ENCODE results near the gene POLL. TPM values are rescaled to one million over a fixed set of nuclear protein-coding genes. Genes with fewer than 3 reads are reported as not detected.

Gene POLL
- total RNA-seq, 1 experiment from 2014 or later, result 8.5 TPM

GRCh38 chr10:101623528-101623927 is 35.5 kb upstream of the POLL start:
- Histone ChIP-seq H3K27ac (ENCODE audit: low read length) (no peak overlapping the region), H3K9me3 (ENCODE audit: low read length) (no peaks in the 10 kb centered on the region), H3K36me3 (ENCODE audit: insufficient read depth, low read length) (peaks cover 6% of the 10 kb centered on the region; the same call in 1 of the 2 replicates)

GRCh38 chr10:101619983-101620382 is 31.9 kb upstream of the POLL start:
- H3K4me1 ChIP-seq (ENCODE audit: low read length), result peaks cover 31% of the 10 kb centered on the region

More at GRCh38 chr10:101623528-101623927, 35.5 kb upstream of the POLL start:
- Histone ChIP-seq H2AFZ (ENCODE audit: low read length) (no peak overlapping the region), H3K4me2 (ENCODE audit: low read depth, low read length, poor library complexity, severe bottlenecking) (no peak overlapping the region), H3K9ac (ENCODE audit: low read length) (no peak overlapping the region), H3K4me1 (ENCODE audit: low read length) (peaks cover 16% of the 10 kb centered on the region), H4K20me1 (ENCODE audit: insufficient read depth, low read depth, low read length) (no peaks in the 10 kb centered on the region), H3K9me2 (replicated peaks; ENCODE audit: insufficient read depth, low read length) (no peaks in the 10 kb centered on the region), H3K4me3 (ENCODE audit: low read length) (no peak overlapping the region), H3K27me3 (ENCODE audit: low read length) (no peaks in the 10 kb centered on the region), H3K79me2 (ENCODE audit: low read length) (0 out of 2 replicates have a peak, but pooled peaks cover 3% of the 10 kb centered on the region)
- no peak for DNase-seq

GRCh38 chr10:101618871-101619270 is 30.8 kb upstream of the POLL start:
- Histone ChIP-seq H3K79me2 (ENCODE audit: low read length) (no peaks in the 10 kb centered on the region), H3K9ac (ENCODE audit: low read length) (no peak overlapping the region), H3K27me3 (ENCODE audit: low read length) (no peaks in the 10 kb centered on the region), H3K36me3 (ENCODE audit: insufficient read depth, low read length) (peaks cover 5% of the 10 kb centered on the region; the same call in 1 of the 2 replicates), H3K4me1 (ENCODE audit: low read length) (peaks cover 31% of the 10 kb centered on the region), H3K27ac (ENCODE audit: low read length) (no peak overlapping the region), H3K9me2 (replicated peaks; ENCODE audit: insufficient read depth, low read length) (no peaks in the 10 kb centered on the region), H2AFZ (ENCODE audit: low read length) (no peak overlapping the region), H3K9me3 (ENCODE audit: low read length) (no peaks in the 10 kb centered on the region), H3K4me2 (ENCODE audit: low read depth, low read length, poor library complexity, severe bottlenecking) (no peak overlapping the region), H4K20me1 (ENCODE audit: insufficient read depth, low read depth, low read length) (no peaks in the 10 kb centered on the region), H3K4me3 (ENCODE audit: low read length) (no peak overlapping the region)
- no peak for DNase-seq

More at GRCh38 chr10:101619983-101620382, 31.9 kb upstream of the POLL start:
- H3K27ac ChIP-seq (ENCODE audit: low read length), result no peak overlapping the region
- no peaks in the 10 kb centered on the region for H3K27me3 ChIP-seq (ENCODE audit: low read length)
- no peak overlapping the region for H3K4me2 ChIP-seq (ENCODE audit: low read depth, low read length, poor library complexity, severe bottlenecking)
- no peaks in the 10 kb centered on the region for H3K9me2 ChIP-seq (replicated peaks; ENCODE audit: insufficient read depth, low read length)
- H3K9me3 ChIP-seq (ENCODE audit: low read length), result no peaks in the 10 kb centered on the region
- peaks cover 6% of the 10 kb centered on the region; the same call in 1 of the 2 replicates for H3K36me3 ChIP-seq (ENCODE audit: insufficient read depth, low read length)
- DNase-seq, result no peak
- no peaks in the 10 kb centered on the region for H4K20me1 ChIP-seq (ENCODE audit: insufficient read depth, low read depth, low read length)
- no peak overlapping the region for H3K9ac ChIP-seq (ENCODE audit: low read length)
- no peaks in the 10 kb centered on the region for H3K79me2 ChIP-seq (ENCODE audit: low read length)
- H3K4me3 ChIP-seq (ENCODE audit: low read length), result no peak overlapping the region
- H2AFZ ChIP-seq (ENCODE audit: low read length), result no peak overlapping the region

- no peaks in the 10 kb centered on the region for H3K9me2 ChIP-seq (replicated peaks; ENCODE audit: insufficient read depth, low read length)
- no peaks in the 10 kb centered on the region for H4K20me1 ChIP-seq (ENCODE audit: insufficient read depth, low read depth, low read length)
- peaks cover 31% of the 10 kb centered on the region for H3K4me1 ChIP-seq (ENCODE audit: low read length)
- peak overlapping the region; percentile 36 for H3K4me2 ChIP-seq (ENCODE audit: low read depth, low read length, poor library complexity, severe bottlenecking)
- no peaks in the 10 kb centered on the region for H3K36me3 ChIP-seq (ENCODE audit: insufficient read depth, low read length)
- H3K9ac ChIP-seq (ENCODE audit: low read length), result peak overlapping the region; percentile 14
- H3K4me3 ChIP-seq (ENCODE audit: low read length), result no peak overlapping the region; the same call in 1 of the 2 replicates
- no peaks in the 10 kb centered on the region for H3K79me2 ChIP-seq (ENCODE audit: low read length)
- no peaks in the 10 kb centered on the region for H3K27me3 ChIP-seq (ENCODE audit: low read length)
- peak overlapping the region; percentile 68 for H3K27ac ChIP-seq (ENCODE audit: low read length)
- H2AFZ ChIP-seq (ENCODE audit: low read length), result no peak overlapping the region
- DNase-seq, result no peak
- H3K9me3 ChIP-seq (ENCODE audit: low read length), result no peaks in the 10 kb centered on the region
Measured at GRCh38 chr10:101617824-101618568, 29.9 kb upstream of the POLL start.

- H3K4me2 ChIP-seq (ENCODE audit: low read depth, low read length, poor library complexity, severe bottlenecking), result peak overlapping the region; percentile 36
- no peaks in the 10 kb centered on the region for H3K9me3 ChIP-seq (ENCODE audit: low read length)
- H3K4me3 ChIP-seq (ENCODE audit: low read length), result no peak overlapping the region
- DNase-seq, result peak; percentile 63
- H3K9ac ChIP-seq (ENCODE audit: low read length), result peak overlapping the region; percentile 14; the same call in 1 of the 2 replicates
- no peaks in the 10 kb centered on the region for H4K20me1 ChIP-seq (ENCODE audit: insufficient read depth, low read depth, low read length)
- H3K27ac ChIP-seq (ENCODE audit: low read length), result peak overlapping the region; percentile 68
- peaks cover 31% of the 10 kb centered on the region for H3K4me1 ChIP-seq (ENCODE audit: low read length)
- no peaks in the 10 kb centered on the region for H3K9me2 ChIP-seq (replicated peaks; ENCODE audit: insufficient read depth, low read length)
- no peak overlapping the region for H2AFZ ChIP-seq (ENCODE audit: low read length)
- no peaks in the 10 kb centered on the region for H3K79me2 ChIP-seq (ENCODE audit: low read length)
- no peaks in the 10 kb centered on the region for H3K36me3 ChIP-seq (ENCODE audit: insufficient read depth, low read length)
- H3K27me3 ChIP-seq (ENCODE audit: low read length), result no peaks in the 10 kb centered on the region
Measured at GRCh38 chr10:101617102-101617823, 29.2 kb upstream of the POLL start.

GRCh38 chr10:101616415-101617101 is 28.5 kb upstream of the POLL start:
- H3K4me3 ChIP-seq (ENCODE audit: low read length), result no peak overlapping the region
- H3K4me1 ChIP-seq (ENCODE audit: low read length), result peaks cover 31% of the 10 kb centered on the region
- H3K79me2 ChIP-seq (ENCODE audit: low read length), result no peaks in the 10 kb centered on the region
- no peaks in the 10 kb centered on the region for H3K9me2 ChIP-seq (replicated peaks; ENCODE audit: insufficient read depth, low read length)
- no peaks in the 10 kb centered on the region for H3K27me3 ChIP-seq (ENCODE audit: low read length)
- no peaks in the 10 kb centered on the region for H4K20me1 ChIP-seq (ENCODE audit: insufficient read depth, low read depth, low read length)
- peak overlapping the region; percentile 68; the same call in 1 of the 2 replicates for H3K27ac ChIP-seq (ENCODE audit: low read length)
- H3K9ac ChIP-seq (ENCODE audit: low read length), result no peak overlapping the region
- H2AFZ ChIP-seq (ENCODE audit: low read length), result no peak overlapping the region
- H3K36me3 ChIP-seq (ENCODE audit: insufficient read depth, low read length), result no peaks in the 10 kb centered on the region
- no peak for DNase-seq
- no peaks in the 10 kb centered on the region for H3K9me3 ChIP-seq (ENCODE audit: low read length)
- no peak overlapping the region for H3K4me2 ChIP-seq (ENCODE audit: low read depth, low read length, poor library complexity, severe bottlenecking)

GRCh38 chr10:101615525-101616116 is 27.6 kb upstream of the POLL start:
- Histone ChIP-seq H3K9me3 (ENCODE audit: low read length) (no peaks in the 10 kb centered on the region), H3K9ac (ENCODE audit: low read length) (no peak overlapping the region), H3K79me2 (ENCODE audit: low read length) (no peaks in the 10 kb centered on the region), H3K9me2 (replicated peaks; ENCODE audit: insufficient read depth, low read length) (no peaks in the 10 kb centered on the region), H4K20me1 (ENCODE audit: insufficient read depth, low read depth, low read length) (no peaks in the 10 kb centered on the region), H3K4me3 (ENCODE audit: low read length) (no peak overlapping the region), H2AFZ (ENCODE audit: low read length) (no peak overlapping the region), H3K27ac (ENCODE audit: low read length) (no peak overlapping the region), H3K27me3 (ENCODE audit: low read length) (no peaks in the 10 kb centered on the region), H3K36me3 (ENCODE audit: insufficient read depth, low read length) (no peaks in the 10 kb centered on the region), H3K4me1 (ENCODE audit: low read length) (peaks cover 31% of the 10 kb centered on the region), H3K4me2 (ENCODE audit: low read depth, low read length, poor library complexity, severe bottlenecking) (no peak overlapping the region)
- DNase-seq, result no peak
